ENCODE measurements around the gene RIT1.

The RIT1 gene

GRCh38 chr1:155912056-155912536, 947 bp upstream of the RIT1 start:
- TF ChIP-seq, protein P1, sequence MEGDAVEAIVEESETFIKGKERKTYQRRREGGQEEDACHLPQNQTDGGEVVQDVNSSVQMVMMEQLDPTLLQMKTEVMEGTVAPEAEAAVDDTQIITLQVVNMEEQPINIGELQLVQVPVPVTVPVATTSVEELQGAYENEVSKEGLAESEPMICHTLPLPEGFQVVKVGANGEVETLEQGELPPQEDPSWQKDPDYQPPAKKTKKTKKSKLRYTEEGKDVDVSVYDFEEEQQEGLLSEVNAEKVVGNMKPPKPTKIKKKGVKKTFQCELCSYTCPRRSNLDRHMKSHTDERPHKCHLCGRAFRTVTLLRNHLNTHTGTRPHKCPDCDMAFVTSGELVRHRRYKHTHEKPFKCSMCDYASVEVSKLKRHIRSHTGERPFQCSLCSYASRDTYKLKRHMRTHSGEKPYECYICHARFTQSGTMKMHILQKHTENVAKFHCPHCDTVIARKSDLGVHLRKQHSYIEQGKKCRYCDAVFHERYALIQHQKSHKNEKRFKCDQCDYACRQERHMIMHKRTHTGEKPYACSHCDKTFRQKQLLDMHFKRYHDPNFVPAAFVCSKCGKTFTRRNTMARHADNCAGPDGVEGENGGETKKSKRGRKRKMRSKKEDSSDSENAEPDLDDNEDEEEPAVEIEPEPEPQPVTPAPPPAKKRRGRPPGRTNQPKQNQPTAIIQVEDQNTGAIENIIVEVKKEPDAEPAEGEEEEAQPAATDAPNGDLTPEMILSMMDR (IDR thresholded peaks at IDR 0.05): no peak

DNA sequence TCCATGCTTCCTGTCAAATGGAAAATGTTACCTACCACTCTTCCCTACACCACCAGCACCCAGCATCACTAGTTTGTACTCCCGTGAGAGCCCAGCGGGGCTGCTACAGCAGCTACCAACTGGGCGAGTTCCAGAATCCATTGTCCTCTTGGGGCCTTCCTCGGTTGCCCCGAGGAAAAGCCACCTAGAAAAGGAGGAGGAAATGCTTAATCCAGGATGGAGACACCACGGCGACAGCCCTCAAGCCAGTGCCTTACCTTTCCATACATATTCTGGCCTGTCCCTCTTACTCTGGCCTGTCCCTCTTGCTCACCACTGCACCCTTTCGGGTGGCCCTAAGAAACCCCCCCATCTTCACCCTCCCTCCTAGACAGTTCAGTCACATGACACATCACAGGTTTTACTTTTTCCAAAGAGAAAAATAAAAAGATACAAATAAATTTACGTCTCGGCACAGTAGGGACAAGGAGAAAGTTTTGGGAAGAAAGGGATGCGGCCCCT, 478 bp downstream of the RIT1 start:
- TF ChIP-seq, protein P1 (IDR thresholded peaks at IDR 0.05): no peak

- TF ChIP-seq, protein P1 (IDR thresholded peaks at IDR 0.05): no peak
Observed at GRCh38 chr1:155909894-155910293, 1.3 kb downstream of the RIT1 start.

GRCh38 chr1:155904261-155904660, 6.9 kb downstream of the RIT1 start:
- TF ChIP-seq, protein P1 (IDR thresholded peaks at IDR 0.05): no peak

DNA sequence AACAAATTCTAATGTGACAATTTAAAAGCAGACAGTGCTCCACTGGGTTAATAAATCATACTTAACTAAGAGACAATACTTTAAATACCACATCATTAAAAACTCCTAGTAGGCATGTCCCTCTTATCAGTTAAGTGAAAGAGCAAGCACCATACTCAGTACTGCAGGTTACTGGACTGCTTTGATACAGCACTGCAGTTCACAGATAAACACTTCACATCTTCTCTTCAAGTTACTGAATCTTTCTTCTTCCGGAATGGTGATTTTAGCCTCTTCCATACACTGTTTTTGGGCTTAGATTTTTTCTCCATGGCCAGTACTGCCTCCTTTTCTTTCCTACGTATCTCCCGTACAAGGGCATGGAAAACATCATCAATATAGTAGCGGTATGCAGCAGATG, 11.0 kb downstream of the RIT1 start:
- TF ChIP-seq, protein P1 (IDR thresholded peaks at IDR 0.05): no peak

DNA sequence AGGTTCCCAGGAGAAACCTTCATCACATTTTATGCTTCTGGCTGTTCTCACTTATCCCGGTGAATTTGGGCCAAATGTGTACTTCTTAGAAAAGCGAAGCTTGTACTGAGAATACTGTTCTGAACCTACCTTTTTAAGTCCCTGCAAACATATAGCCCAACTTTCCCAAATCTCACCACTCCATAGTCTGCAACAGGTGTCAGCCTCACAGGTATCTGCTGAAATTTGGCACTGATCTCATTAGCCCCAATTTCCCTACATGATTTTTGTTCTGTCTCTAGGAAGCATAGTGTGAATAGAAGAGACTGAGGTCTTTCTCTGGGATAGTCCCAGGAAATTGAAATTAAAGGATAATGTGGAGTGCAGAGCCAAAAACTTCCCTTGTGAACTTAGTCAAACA, 11.5 kb downstream of the RIT1 start:
- TF ChIP-seq, protein P1 (IDR thresholded peaks at IDR 0.05): no peak

GRCh38 chr1:155898888-155899287, 12.3 kb downstream of the RIT1 start:
- TF ChIP-seq, protein P1 (IDR thresholded peaks at IDR 0.05): no peak

DNA sequence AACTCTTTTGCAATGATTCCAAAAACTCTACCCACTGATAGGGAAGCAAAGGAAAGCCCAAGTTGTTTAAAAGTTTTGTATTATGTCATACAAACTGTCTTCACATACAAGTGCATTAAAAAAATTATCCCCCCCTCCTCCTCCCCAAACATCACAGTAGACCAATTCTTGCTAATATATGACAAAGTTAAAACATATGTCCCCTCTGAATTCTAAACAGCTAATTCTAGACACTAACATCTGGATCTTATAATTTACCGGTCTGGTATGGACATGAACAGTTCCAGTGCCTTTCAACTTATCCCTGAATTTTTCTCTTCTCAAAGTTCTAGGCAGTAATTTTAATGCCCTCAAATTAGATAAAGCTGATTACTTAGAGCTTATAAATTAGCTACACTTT, 13.4 kb downstream of the RIT1 start:
- TF ChIP-seq, protein P1 (IDR thresholded peaks at IDR 0.05): no peak

Data from LNCAP (cell line).